Measurements from ENCODE around the gene EID1.

Gene EID1

GRCh38 chr15:48914717-48915116, 36.8 kb downstream of the EID1 start:
- H3K4me3 ChIP-seq (ENCODE audit: low read depth, low read length), result no peak overlapping the region
- in situ Hi-C loops (cut with HindIII; ENCODE audit: low sequenced_read_pairs), result no loop called here
- no peak for TF ChIP-seq CTCF (IDR thresholded peaks at IDR 0.05; ENCODE audit: low read depth, low read length, missing control alignments)
- no peak for DNase-seq (ENCODE audit: low read depth)

DNA sequence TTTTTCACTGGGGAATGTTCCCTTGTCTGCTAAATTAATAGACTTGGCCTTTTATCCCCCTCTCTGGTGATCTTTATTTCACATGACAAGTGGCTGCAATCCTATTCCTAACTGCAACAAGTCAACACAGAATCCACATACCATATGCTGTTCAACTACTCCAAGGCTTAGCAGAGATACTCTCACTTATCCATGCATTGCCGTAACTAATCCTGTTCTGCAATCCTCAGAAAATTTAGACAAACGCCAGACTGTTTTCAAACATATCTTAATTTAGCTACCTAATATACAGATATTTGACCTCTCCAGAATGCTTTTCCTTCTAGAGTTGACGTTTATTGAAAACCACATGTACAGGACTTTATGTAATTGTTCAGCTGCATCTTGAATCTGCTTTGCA, 37.9 kb downstream of the EID1 start:
- H3K4me3 ChIP-seq (ENCODE audit: low read depth, low read length), result no peak overlapping the region
- no peak for TF ChIP-seq CTCF (IDR thresholded peaks at IDR 0.05; ENCODE audit: low read depth, low read length, missing control alignments)
- in situ Hi-C loops (cut with HindIII; ENCODE audit: low sequenced_read_pairs), result no loop called here
- DNase-seq (ENCODE audit: low read depth), result no peak

- in situ Hi-C loops (cut with HindIII; ENCODE audit: low sequenced_read_pairs), result no loop called here
- no peak overlapping the region for H3K4me3 ChIP-seq (ENCODE audit: low read depth, low read length)
- TF ChIP-seq CTCF (IDR thresholded peaks at IDR 0.05; ENCODE audit: low read depth, low read length, missing control alignments), result no peak
- DNase-seq (ENCODE audit: low read depth), result no peak
Observed at GRCh38 chr15:48916721-48917120, 38.8 kb downstream of the EID1 start.

DNA sequence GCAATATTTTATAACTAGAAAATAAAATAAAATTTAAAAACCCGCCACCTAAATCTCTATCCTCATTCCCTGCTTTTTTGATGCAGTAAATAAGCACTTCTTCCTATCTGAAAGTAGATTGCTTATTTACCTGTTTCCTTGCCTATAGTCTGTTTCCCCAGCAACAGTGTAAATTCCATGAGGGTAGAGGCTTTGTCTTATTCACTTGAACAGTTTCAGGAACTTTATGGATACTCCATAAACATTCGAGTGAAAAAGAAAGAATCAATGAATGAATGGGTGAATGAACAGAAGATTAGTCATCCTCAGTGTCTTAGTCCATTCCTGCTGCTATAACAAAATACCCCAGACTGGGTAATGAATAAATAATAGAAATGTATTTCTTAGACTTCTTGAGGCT, 44.1 kb downstream of the EID1 start:
- no peak for DNase-seq (ENCODE audit: low read depth)
- H3K4me3 ChIP-seq (ENCODE audit: low read depth, low read length), result no peak overlapping the region
- no peak for TF ChIP-seq CTCF (IDR thresholded peaks at IDR 0.05; ENCODE audit: low read depth, low read length, missing control alignments)
- in situ Hi-C loops (cut with HindIII; ENCODE audit: low sequenced_read_pairs), result no loop called here

GRCh38 chr15:48924528-48925393, 46.8 kb downstream of the EID1 start:
- in situ Hi-C loops (cut with HindIII; ENCODE audit: low sequenced_read_pairs), result no loop called here
- TF ChIP-seq CTCF (IDR thresholded peaks at IDR 0.05; ENCODE audit: low read depth, low read length, missing control alignments), result no peak
- peak; percentile 38 for DNase-seq (ENCODE audit: low read depth)
- H3K4me3 ChIP-seq (ENCODE audit: low read depth, low read length), result no peak overlapping the region

DNA sequence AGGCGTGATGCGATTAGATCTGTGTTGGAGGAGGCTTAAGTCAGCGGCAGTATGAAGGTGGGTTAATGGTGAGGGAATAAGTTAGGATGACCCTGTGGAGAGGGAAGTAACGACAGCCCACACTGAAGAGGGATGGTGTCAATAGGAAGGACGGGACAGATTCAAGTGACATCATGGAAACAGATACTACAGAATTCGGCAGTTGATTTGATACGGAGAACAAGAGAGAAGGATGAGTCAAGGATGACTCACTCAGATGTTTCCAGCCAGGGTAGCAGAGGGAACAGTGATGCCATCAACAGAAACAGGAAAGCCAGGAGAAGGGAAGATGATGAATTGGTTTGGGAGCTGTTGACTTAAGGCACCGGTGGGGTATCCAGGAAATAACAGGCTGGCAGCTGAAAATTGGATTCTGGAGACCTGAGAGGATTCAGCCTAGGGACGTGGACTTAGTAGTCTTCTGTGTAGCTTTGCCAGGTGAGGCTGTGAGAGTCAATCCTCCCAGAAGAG, 47.8 kb downstream of the EID1 start:
- in situ Hi-C loops (cut with HindIII; ENCODE audit: low sequenced_read_pairs), result no loop called here
- H3K4me3 ChIP-seq (ENCODE audit: low read depth, low read length), result no peak overlapping the region
- no peak for TF ChIP-seq CTCF (IDR thresholded peaks at IDR 0.05; ENCODE audit: low read depth, low read length, missing control alignments)
- peak; percentile 53 for DNase-seq (ENCODE audit: low read depth)

All from astrocyte of the cerebellum (primary cell).